Measurements from ENCODE around the gene KRT81. TPM values are rescaled to one million over a fixed set of nuclear protein-coding genes. Genes with fewer than 3 reads are reported as not detected.

Gene KRT81
- total RNA-seq, 1 experiment from 2014 or later, result 0.90 TPM

DNA sequence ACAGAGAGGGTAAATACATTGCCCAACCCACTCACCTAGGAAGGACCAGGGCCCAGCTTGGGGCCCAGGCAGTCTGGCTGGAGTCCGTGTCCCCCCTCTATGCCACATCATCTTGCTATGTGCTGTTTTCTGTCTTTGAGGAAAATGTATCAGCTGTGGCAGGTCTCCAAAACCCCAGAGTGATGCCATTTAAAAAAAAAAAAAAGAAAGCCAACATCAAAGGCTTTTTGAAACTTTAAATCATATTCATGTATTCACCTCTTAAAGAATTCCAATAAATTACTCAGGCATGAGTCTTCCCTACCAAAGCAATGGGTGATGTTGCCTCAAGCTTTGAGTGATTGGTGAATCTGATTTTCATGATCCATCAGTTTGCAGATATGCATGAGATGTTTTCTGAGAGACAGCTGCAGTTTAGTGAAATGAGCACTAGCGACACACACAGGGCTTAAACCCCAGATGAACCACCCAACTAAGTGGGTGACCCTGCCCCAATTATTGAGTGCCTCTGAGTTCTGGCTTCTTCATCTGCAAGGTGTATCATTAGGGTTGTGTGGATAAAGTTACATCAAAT, 6.1 kb downstream of the KRT81 start:
- intact Hi-C loops (cut with micrococcal nuclease; ENCODE audit: unreplicated experiment) (no loop called here), in situ Hi-C loops (cut with HindIII; ENCODE audit: low pct_unique_long_range_greater_than_20kb, low sequenced_read_pairs) (no loop called here)
- BruUV-seq (replicated peaks), result no TSS peak
- no peak for ATAC-seq
- peak overlapping the region; percentile 74 for H3K27ac ChIP-seq (ENCODE audit: low read length)
- ChIA-PET CTCF (no interaction called here), POLR2A (no interaction called here)
- H3K27me3 ChIP-seq (ENCODE audit: control insufficient read depth, insufficient read depth, low read length), result no peaks in the 10 kb centered on the region
- H3K4me1 ChIP-seq (ENCODE audit: control insufficient read depth, insufficient read depth, low read length), result peaks cover 31% of the 10 kb centered on the region
- TF ChIP-seq TCF7L2 (IDR thresholded peaks at IDR 0.05; ENCODE audit: low read depth, low read length), result peak; percentile 92
- TF ChIP-seq, protein P1, sequence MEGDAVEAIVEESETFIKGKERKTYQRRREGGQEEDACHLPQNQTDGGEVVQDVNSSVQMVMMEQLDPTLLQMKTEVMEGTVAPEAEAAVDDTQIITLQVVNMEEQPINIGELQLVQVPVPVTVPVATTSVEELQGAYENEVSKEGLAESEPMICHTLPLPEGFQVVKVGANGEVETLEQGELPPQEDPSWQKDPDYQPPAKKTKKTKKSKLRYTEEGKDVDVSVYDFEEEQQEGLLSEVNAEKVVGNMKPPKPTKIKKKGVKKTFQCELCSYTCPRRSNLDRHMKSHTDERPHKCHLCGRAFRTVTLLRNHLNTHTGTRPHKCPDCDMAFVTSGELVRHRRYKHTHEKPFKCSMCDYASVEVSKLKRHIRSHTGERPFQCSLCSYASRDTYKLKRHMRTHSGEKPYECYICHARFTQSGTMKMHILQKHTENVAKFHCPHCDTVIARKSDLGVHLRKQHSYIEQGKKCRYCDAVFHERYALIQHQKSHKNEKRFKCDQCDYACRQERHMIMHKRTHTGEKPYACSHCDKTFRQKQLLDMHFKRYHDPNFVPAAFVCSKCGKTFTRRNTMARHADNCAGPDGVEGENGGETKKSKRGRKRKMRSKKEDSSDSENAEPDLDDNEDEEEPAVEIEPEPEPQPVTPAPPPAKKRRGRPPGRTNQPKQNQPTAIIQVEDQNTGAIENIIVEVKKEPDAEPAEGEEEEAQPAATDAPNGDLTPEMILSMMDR (IDR thresholded peaks at IDR 0.05), result no peak
- H3K36me3 ChIP-seq (ENCODE audit: control insufficient read depth, insufficient read depth, low read length), result no peaks in the 10 kb centered on the region
- no peak for DNase-seq (ENCODE audit: low read depth, low spot score)
- H3K9me3 ChIP-seq (ENCODE audit: control insufficient read depth, insufficient read depth, low read depth, low read length), result no peaks in the 10 kb centered on the region
- H3K4me3 ChIP-seq (ENCODE audit: low read depth in 2 of 2, low read length in 2 of 2), result no peak overlapping the region

GRCh38 chr12:52284562-52285171, 6.7 kb downstream of the KRT81 start:
- ChIA-PET POLR2A (no interaction called here), CTCF (interaction anchor here (0.6 kb wide), 1 partner anchor 24 kb away, joined by 3 read pairs; no protein-coding TSS in a partner anchor)
- Histone ChIP-seq H3K27ac (ENCODE audit: low read length) (peak overlapping the region; percentile 10; the same call in 1 of the 2 replicates), H3K27me3 (ENCODE audit: control insufficient read depth, insufficient read depth, low read length) (no peaks in the 10 kb centered on the region), H3K36me3 (ENCODE audit: control insufficient read depth, insufficient read depth, low read length) (no peaks in the 10 kb centered on the region), H3K9me3 (ENCODE audit: control insufficient read depth, insufficient read depth, low read depth, low read length) (no peaks in the 10 kb centered on the region), H3K4me1 (ENCODE audit: control insufficient read depth, insufficient read depth, low read length) (peaks cover 37% of the 10 kb centered on the region), H3K4me3 (ENCODE audit: low read depth in 2 of 2, low read length in 2 of 2) (no peak overlapping the region)
- no TSS peak for BruUV-seq (replicated peaks)
- TF ChIP-seq SIN3A (IDR thresholded peaks at IDR 0.05; ENCODE audit: borderline replicate concordance, insufficient read depth, low read depth, low read length), result no peak
- TF ChIP-seq TCF7L2 (IDR thresholded peaks at IDR 0.05; ENCODE audit: low read depth, low read length), result no peak
- DNase-seq (ENCODE audit: low read depth, low spot score) (no peak), ATAC-seq (no peak)
- intact Hi-C loops (cut with micrococcal nuclease; ENCODE audit: unreplicated experiment), result no loop called here
- in situ Hi-C loops (cut with HindIII; ENCODE audit: low pct_unique_long_range_greater_than_20kb, low sequenced_read_pairs), result loop anchor here (5.0 kb wide), 1 partner anchor 43 kb away; no protein-coding TSS in a partner anchor

DNA sequence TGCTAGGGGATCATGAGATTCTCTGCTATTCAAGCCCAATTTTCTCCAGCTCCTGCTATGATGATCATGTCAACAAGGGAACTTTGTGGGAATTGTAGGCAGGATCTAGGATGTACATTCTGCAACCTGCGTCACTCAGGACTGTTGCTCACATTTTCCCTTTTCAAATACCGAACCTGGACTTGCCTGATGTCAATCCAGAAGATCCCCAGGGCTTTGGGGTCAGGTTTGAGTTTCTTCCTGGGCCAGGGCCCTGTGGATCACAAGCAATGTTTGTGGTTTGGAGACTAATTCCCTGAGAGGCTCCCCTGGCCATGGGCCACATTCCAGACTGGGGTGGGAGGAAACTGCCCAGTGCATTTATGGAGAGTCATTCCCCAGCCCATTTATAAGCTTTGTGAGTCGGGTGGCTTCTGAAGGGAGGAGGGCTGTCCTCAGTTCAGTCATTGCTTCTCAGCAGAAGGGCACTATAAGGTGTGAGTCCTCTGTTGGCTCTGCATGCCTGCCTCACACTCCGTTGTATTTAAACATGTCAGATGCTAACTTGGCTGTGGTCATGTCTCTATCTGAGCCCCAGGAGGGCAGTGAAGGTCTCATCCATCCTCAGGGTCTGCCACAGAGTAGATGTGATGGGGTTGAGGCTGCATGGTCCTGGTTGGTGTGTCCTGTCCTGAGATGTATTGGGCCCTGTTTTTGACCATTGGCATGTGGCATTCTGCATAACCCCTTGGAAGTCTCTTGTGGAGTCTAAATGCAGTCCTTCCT, 10.4 kb downstream of the KRT81 start:
- H3K4me1 ChIP-seq (ENCODE audit: control insufficient read depth, insufficient read depth, low read length), result peaks cover 50% of the 10 kb centered on the region
- intact Hi-C loops (cut with micrococcal nuclease; ENCODE audit: unreplicated experiment) (no loop called here), in situ Hi-C loops (cut with HindIII; ENCODE audit: low pct_unique_long_range_greater_than_20kb, low sequenced_read_pairs) (loop anchor here (5.0 kb wide), 1 partner anchor 46 kb away; no protein-coding TSS in a partner anchor)
- TF ChIP-seq, protein P2, sequence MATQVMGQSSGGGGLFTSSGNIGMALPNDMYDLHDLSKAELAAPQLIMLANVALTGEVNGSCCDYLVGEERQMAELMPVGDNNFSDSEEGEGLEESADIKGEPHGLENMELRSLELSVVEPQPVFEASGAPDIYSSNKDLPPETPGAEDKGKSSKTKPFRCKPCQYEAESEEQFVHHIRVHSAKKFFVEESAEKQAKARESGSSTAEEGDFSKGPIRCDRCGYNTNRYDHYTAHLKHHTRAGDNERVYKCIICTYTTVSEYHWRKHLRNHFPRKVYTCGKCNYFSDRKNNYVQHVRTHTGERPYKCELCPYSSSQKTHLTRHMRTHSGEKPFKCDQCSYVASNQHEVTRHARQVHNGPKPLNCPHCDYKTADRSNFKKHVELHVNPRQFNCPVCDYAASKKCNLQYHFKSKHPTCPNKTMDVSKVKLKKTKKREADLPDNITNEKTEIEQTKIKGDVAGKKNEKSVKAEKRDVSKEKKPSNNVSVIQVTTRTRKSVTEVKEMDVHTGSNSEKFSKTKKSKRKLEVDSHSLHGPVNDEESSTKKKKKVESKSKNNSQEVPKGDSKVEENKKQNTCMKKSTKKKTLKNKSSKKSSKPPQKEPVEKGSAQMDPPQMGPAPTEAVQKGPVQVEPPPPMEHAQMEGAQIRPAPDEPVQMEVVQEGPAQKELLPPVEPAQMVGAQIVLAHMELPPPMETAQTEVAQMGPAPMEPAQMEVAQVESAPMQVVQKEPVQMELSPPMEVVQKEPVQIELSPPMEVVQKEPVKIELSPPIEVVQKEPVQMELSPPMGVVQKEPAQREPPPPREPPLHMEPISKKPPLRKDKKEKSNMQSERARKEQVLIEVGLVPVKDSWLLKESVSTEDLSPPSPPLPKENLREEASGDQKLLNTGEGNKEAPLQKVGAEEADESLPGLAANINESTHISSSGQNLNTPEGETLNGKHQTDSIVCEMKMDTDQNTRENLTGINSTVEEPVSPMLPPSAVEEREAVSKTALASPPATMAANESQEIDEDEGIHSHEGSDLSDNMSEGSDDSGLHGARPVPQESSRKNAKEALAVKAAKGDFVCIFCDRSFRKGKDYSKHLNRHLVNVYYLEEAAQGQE (IDR thresholded peaks at IDR 0.05; ENCODE audit: insufficient read depth in 1 of 2, low read depth in 2 of 2, low read length in 1 of 2), result no peak
- TF ChIP-seq POLR2AphosphoS5 (IDR thresholded peaks at IDR 0.05; ENCODE audit: low read depth, low read length), result peak; percentile 63
- TF ChIP-seq, protein P1 (IDR thresholded peaks at IDR 0.05), result no peak
- no peak for TF ChIP-seq SIN3A (IDR thresholded peaks at IDR 0.05; ENCODE audit: borderline replicate concordance, insufficient read depth, low read depth, low read length)
- TF ChIP-seq TCF7L2 (IDR thresholded peaks at IDR 0.05; ENCODE audit: low read depth, low read length), result peak; percentile 87
- CTCF ChIA-PET, result interaction anchor here (1.4 to 1.7 kb wide), 2 partner anchors 26 to 116 kb away, joined by 4 read pairs; no protein-coding TSS in a partner anchor
- BruUV-seq (replicated peaks), result no TSS peak
- POLR2A ChIA-PET, result interaction anchor here (0.6 kb wide), 1 partner anchor 56 kb away, joined by 3 read pairs; no protein-coding TSS in a partner anchor
- no peaks in the 10 kb centered on the region for H3K9me3 ChIP-seq (ENCODE audit: control insufficient read depth, insufficient read depth, low read depth, low read length)
- H3K36me3 ChIP-seq (ENCODE audit: control insufficient read depth, insufficient read depth, low read length), result no peaks in the 10 kb centered on the region
- peak overlapping the region; percentile 96 for H3K27ac ChIP-seq (ENCODE audit: low read length)
- ATAC-seq (peak; percentile 81), DNase-seq (ENCODE audit: low read depth, low spot score) (peak; percentile 96)
- H3K27me3 ChIP-seq (ENCODE audit: control insufficient read depth, insufficient read depth, low read length), result no peaks in the 10 kb centered on the region
- 0 out of 4 replicates have a peak overlapping the region, but pooled peaks of 1 of the 2 experiments have one; percentile 2 for H3K4me3 ChIP-seq (ENCODE audit: low read depth in 2 of 2, low read length in 2 of 2)

Measured in Panc1 (cell line).